HEK293 (cell line): ENCODE data around the gene SLC11A2.

Experiments used
- BCL11A ChIP-seq: fragments of 450-650 bp; formaldehyde crosslinking; IDR thresholded peaks from 2 replicates; pipeline ENCODE4 v1.5.1; 2016; ENCODE audit warnings: low read depth, missing biosample characterization, missing genetic modification characterization
- CTCF ChIP-seq: fragments of 450-650 bp; formaldehyde crosslinking; IDR thresholded peaks from 2 replicates; pipeline ENCODE4 v1.5.1; 2016; ENCODE audit warnings: missing biosample characterization, missing genetic modification characterization
- GLI4 ChIP-seq: fragments of 450-650 bp; formaldehyde crosslinking; IDR thresholded peaks from 2 replicates; pipeline ENCODE4 v1.5.1; 2016; ENCODE audit warnings: missing biosample characterization, missing genetic modification characterization
- ZBTB11 ChIP-seq: fragments of 450-650 bp; formaldehyde crosslinking; conservative IDR thresholded peaks from 2 replicates; pipeline ENCODE4 v1.5.1; 2016; ENCODE audit warnings: low read depth, missing biosample characterization, missing genetic modification characterization
- ZFP41 ChIP-seq: fragments of 450-650 bp; formaldehyde crosslinking; IDR thresholded peaks from 2 replicates; pipeline ENCODE4 v1.5.1; 2016; ENCODE audit warnings: missing biosample characterization, missing genetic modification characterization, borderline replicate concordance
- ZNF10 ChIP-seq: fragments of 450-650 bp; formaldehyde crosslinking; IDR thresholded peaks from 2 replicates; pipeline ENCODE4 v1.5.1; 2017; ENCODE audit warnings: missing biosample characterization, missing genetic modification characterization
- ZNF114 ChIP-seq: fragments of 450-650 bp; formaldehyde crosslinking; IDR thresholded peaks from 2 replicates; pipeline ENCODE4 v1.5.0; 2017; ENCODE audit warnings: missing biosample characterization, missing genetic modification characterization
- ZNF292 ChIP-seq: fragments of 450-650 bp; formaldehyde crosslinking; IDR thresholded peaks from 2 replicates; pipeline ENCODE4 v1.5.1; 2016; ENCODE audit warnings: low read depth, missing biosample characterization, missing genetic modification characterization, borderline replicate concordance
- ZNF302 ChIP-seq: fragments of 450-650 bp; formaldehyde crosslinking; IDR thresholded peaks from 2 replicates; pipeline ENCODE4 v1.5.1; 2016; ENCODE audit warnings: missing biosample characterization, missing genetic modification characterization, low read depth
- ZNF350 ChIP-seq: fragments of 450-650 bp; formaldehyde crosslinking; IDR thresholded peaks from 2 replicates; pipeline ENCODE4 v1.5.0; 2017; ENCODE audit warnings: missing biosample characterization, mild to moderate bottlenecking, missing genetic modification characterization
- ZNF548 ChIP-seq: fragments of 450-650 bp; formaldehyde crosslinking; IDR thresholded peaks from 2 replicates; pipeline ENCODE4 v1.5.1; 2016; ENCODE audit warnings: missing biosample characterization, missing genetic modification characterization
- ZNF585B ChIP-seq: fragments of 450-650 bp; formaldehyde crosslinking; IDR thresholded peaks from 2 replicates; pipeline ENCODE4 v1.5.1; 2016; ENCODE audit warnings: missing biosample characterization, missing genetic modification characterization
- ZNF837 ChIP-seq: fragments of 450-650 bp; formaldehyde crosslinking; IDR thresholded peaks from 2 replicates; pipeline ENCODE4 v1.5.1; 2016; ENCODE audit warnings: missing biosample characterization, missing genetic modification characterization
- TF ChIP-seq, protein P1 (sequence below): fragments of 450-650 bp; formaldehyde crosslinking; IDR thresholded peaks from 2 replicates; pipeline ENCODE4 v1.5.1; 2016; ENCODE audit warnings: missing biosample characterization, missing genetic modification characterization

DNA sequence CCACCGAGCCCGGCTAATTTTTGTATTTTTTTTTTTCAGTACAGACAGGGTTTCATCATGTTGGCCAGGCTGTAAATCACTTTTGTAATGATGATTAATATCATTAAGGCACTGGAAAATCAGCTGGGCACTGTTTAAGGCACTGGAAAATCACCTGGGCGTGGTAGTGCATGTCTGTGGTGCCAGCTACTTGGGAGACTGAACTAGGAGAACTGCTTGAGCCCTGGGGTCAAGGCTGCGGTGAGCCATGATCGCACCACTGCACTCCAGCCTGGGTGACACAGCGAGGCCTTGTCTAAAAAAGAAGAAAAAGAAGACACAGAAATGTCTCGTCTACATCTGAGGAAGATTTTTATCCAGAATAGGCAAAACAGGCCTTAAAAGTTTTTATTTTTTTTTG, 12.7 kb downstream of the SLC11A2 start:
- TF ChIP-seq CTCF (tag by site-specific recombination) (no peak), ZNF585B (tag by site-specific recombination) (no peak), ZFP41 (tag by site-specific recombination) (no peak), BCL11A (tag by site-specific recombination) (no peak), ZNF292 (tag by site-specific recombination) (no peak), ZNF350 (tag by site-specific recombination) (no peak), ZNF114 (tag by site-specific recombination) (no peak), ZNF837 (tag by site-specific recombination) (no peak), ZNF548 (tag by site-specific recombination) (no peak), GLI4 (tag by site-specific recombination) (no peak), ZBTB11 (tag by site-specific recombination) (no peak), ZNF10 (tag by site-specific recombination) (no peak), ZNF302 (tag by site-specific recombination) (no peak)
- TF ChIP-seq, protein P1, sequence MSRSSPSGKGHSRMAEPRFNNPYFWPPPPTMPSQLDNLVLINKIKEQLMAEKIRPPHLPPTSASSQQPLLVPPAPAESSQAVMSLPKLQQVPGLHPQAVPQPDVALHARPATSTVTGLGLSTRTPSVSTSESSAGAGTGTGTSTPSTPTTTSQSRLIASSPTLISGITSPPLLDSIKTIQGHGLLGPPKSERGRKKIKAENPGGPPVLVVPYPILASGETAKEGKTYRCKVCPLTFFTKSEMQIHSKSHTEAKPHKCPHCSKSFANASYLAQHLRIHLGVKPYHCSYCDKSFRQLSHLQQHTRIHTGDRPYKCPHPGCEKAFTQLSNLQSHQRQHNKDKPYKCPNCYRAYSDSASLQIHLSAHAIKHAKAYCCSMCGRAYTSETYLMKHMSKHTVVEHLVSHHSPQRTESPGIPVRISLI (tag by site-specific recombination): no peak
